HG02970 (cell line): ENCODE data around the gene USPL1.
"Not testable (repeated sequence)": the region's sequence is repeated elsewhere in the genome, so short reads cannot be mapped to it uniquely, and the experiment has no call there.

ENCODE experiments used
- ATAC-seq: cut with Tn5 transposase; IDR thresholded peaks from one replicate; pipeline ENCODE4 v1.9.1; 2021; ENCODE audit warnings: mild to moderate bottlenecking, moderate library complexity, moderate number of reproducible peaks; ENCODE audit not compliant: unreplicated experiment, low FRiP score

USPL1 gene

DNA sequence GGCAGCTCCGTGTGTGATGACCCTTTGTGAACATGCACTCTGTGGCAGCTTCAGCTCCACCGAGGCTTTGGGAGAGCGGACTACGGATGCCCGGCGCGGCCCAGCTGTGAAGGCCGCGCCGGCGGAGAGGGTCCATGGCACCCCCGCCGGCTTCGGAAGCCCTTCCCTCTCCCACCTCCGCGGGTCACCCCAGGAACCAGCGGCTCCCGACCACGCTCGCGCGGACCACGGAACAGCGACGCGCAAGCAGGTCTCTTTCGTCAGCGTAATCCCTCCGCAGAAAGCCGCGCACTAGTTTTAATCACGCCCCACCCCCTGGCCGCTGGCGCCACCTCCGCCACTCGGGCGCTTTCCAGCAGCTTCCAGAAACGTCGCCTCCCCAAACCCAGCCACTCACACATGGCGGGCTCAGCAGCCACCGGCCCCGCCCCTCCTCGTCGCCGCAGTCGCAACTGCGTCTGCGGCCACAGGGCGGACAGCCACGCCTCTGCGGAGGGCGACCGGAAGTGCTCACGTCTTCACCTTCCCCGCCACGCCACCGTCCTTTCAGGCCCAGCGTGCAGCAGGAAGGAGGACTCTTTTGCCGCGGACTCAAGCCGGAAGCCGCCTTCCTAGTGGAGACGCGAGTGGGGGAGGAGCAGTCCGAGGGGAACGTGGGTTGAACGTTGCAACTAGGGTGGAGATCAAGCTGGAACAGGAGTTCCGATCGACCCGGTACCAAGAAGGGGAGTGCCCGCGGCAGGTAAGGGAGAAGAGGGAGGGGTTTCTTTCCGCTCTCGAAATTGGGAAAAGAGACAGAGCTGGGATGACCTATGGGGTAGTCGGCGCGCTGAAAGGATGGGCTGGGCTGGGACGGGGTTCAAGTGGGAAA lies at the start of gene USPL1:
Gene USPL1 (plus strand): TSS at position 606 of the 871 bp plus-strand sequence. CDS start 3,221 bp downstream, outside the sequence.
- peak; percentile 90 for ATAC-seq

GRCh38 chr13:30569901-30570576 lies 47.7 kb upstream of the USPL1 start:
- no peak for ATAC-seq

DNA sequence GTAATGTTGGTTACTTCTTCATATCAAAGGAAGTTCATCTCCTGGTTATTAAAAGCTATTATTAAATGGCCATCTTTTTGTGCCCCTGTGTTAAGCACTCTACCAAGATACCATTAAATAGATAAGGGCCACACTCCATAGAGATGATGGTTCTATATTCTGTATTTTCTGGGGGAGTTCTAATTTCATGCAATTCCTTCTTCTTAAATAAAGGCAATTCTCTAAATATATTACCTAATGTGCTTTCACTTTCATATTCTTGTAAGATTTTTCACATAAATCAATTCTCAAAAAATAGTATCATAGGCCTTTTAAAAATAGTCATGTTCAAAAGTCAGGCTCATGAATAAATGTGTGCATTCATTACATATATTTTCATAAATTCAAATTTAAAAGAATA lies 47.0 kb upstream of the USPL1 start:
- no peak for ATAC-seq

DNA sequence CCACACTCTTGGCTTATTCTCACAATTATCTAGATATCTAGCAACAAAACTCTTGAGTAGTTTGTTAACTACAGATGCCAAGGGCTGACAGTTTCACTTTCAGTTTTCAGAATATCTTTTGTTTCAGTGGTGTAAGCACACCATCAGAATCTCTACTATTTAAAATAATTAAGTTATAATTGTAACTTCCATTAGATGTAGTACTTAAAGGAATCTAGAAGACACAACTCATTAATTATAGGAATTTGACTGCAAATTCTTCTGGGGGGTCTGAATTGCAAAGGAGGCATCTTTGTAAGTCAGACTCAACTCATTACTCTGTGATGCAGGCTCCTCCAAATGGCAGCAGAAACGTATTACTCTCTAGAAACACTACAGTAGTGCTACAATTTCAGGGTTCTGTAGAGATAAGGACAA lies 44.9 kb upstream of the USPL1 start:
- ATAC-seq, result no peak

DNA sequence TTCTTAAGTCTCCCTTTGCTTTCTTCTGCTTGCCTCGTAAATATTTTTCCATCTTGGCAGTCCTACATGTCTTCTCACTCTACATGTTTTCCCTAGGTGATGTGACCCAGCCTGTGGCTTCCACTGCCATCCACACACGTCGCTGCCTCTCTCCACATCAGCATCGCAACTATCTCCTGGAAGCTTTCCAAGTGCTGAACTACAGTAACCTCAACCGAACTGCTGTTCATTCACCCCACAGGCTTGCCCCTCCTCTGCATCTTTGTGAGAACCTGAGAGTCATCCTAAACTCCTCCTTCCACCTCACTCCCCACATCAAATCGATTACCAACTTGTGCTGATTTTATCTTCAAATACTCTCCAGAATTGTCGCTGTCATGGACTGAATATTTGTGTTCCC lies 41.2 kb upstream of the USPL1 start:
- ATAC-seq, result no peak

GRCh38 chr13:30577401-30577852 lies 40.3 kb upstream of the USPL1 start:
- ATAC-seq, result no peak

- ATAC-seq, result no peak
Observed at GRCh38 chr13:30580852-30581502, 36.7 kb upstream of the USPL1 start.

GRCh38 chr13:30581582-30581981 lies 36.1 kb upstream of the USPL1 start:
- ATAC-seq, result no peak

GRCh38 chr13:30584051-30584731 lies 33.5 kb upstream of the USPL1 start:
- no peak for ATAC-seq

- no peak for ATAC-seq
Observed at GRCh38 chr13:30585748-30586262, 31.9 kb upstream of the USPL1 start.

DNA sequence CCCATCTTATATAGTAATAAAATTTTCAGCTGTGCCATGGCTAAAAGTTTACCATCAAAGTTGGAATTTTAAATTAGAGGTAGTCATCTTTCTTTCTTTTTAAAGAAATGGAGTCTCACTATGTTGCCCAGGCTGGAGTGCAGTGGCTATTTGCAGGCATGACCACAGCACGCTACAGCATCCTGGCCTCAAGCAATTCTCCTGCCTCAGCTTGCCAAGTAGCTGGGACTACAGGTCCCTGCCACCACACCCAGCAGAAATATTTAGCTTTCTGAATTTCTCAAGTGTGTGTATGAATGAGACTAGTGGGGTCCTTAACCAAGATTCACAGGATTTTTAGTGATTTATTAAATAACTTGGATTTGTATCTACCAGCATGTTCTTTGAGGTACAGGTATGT lies 30.5 kb upstream of the USPL1 start:
- ATAC-seq, result no peak

GRCh38 chr13:30587739-30588138 lies 30.0 kb upstream of the USPL1 start:
- ATAC-seq, result no peak

DNA sequence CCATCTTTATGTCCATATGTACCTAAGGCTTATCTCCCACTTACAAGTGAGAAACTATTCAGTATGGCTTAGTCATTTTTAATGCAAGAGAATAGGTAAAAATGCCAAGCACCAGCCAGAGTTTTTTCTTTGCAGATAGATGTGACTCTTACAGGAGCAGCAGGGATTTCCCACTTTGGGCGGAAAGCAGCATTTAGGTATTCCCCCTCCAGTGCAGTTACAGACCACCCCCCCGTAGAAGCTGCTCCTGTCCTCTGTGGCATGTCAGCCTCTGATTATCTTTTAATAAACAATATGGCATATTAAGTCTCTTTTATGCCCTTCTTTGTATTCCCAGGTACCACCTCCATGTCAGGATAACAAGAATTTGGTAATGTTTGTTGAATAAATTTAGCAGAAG lies 24.7 kb upstream of the USPL1 start:
- no peak for ATAC-seq

DNA sequence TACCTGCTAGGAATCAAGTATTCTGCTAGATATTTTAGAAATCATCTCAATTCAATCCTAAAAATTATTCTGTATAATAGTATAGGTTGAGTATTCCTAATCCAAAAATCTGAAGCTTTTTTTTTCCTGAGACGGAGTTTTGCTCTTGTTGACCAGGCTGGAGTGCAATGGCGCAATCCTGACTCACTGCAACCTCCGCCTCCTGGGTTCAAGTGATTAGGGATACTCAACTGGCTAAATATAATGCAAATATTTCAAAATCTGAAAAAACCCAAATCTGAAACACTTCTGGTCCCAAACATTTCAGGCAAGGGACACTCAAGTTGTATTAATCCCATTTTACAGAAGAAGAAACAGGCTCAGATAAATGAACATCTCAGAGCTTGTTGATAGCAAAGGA lies 17.2 kb upstream of the USPL1 start:
- ATAC-seq, result no peak

DNA sequence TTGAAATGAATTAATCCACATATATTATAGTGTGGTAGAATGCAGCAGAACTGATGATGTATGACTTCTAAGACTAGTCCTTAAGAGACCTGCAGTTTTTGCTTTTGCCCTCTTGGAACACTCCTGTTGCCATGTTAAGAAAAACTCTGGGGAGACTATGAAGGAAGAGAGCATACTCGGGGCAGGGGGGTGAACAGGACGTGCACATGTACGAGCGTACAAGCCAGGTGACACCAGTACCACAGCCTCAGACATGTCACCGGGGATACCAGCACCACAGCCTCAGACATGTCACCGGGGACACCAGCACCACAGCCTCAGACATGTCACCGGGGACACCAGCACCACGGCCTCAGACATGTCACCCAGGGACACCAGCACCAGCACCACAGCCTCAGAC lies 15.9 kb upstream of the USPL1 start:
- ATAC-seq, result no peak

DNA sequence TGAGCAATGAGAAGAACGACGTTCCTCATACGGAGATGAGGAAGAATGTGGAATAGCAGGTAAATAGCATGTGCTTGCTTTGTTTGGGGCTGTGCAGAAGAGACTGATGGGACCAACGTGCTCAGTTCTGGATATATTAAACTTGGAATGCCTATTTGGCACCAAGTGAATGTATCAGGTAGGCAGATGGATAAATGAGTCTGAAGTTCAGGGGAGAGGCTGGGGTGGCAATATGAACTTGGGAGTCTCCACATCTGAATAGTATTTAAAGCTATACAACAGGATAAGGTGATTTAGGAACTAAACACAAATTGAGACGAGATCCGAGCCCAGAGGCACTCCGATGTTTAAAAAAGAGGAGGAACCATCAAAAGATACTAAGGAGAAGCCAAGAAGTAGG lies 12.7 kb upstream of the USPL1 start:
- no peak for ATAC-seq

DNA sequence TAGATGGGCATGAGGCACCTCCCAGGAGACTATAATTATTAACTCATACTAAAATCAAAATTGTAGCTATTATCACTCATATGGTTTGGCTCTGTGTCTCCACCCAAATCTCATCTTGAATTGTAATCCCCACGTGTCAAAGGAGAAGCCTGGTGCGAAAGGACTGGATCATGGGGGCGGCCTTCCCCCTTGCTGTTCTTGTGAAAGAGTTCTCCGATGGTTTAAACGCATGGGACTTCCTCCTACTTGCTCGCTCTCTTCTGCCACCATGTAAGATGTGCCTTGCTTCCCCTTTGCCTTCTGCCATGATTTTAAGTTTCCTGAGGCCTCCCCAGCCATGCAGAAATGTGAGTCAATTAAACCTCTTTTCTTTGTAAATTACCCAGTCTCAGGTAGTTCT lies 10.5 kb upstream of the USPL1 start:
- ATAC-seq, result not testable (repeated sequence)

DNA sequence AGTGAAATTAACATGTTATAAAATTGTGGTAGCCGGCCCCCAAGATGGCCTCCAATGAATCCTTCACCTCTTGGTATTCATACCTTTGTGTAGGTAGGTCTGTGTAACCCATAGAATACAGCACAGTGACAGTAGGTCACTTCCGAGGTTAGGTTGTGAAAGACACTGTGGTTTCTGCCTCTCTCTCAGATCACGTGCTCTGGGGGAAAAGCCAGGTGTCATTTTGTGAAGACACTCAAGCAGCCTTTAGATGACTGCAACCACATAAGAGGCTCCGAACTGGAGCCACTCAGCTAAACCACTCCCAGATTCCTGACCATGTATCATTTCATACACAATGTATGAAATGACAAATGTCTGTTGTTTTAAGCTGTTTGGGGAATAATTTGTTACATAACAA lies 9.8 kb upstream of the USPL1 start:
- no peak for ATAC-seq

- ATAC-seq, result no peak
Observed at GRCh38 chr13:30608364-30608763, 9.4 kb upstream of the USPL1 start.

DNA sequence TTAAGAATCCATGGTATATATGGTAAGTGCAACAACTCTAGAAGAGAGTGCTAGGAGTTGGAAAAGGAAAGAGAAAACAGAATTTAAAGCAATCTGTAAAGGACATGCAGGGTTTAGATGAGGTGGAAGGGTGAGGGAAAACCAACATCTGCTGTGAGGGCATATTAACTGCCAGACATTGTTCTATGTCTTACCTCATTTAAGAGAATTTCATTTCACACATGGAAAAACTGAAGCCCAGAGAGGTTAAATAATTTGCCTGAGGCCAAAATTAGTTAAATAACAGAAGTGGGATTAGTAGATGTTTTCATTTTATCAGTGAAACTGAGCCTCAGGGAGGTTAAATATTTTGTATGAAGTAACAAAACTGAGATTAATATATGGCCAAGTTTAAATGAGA lies 7.4 kb upstream of the USPL1 start:
- ATAC-seq, result no peak

DNA sequence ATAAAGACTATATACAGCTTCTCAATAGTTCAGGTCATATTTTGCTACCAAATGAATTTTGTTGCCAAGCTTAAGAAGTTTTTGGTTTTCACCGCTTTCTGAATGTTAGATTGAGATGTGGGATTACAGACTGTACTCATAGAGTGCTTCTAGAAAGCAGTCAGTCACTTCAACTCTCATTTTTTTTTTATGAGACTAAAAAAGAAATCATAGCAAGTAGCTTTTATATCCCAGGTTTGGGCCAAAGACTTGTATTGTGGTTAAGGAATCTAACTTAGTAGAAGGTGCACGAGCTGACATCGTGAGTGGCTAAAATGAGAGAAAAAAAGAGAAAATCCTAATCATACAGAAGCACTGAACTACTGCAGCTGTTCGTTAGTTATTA lies 2.2 kb upstream of the USPL1 start:
- no peak for ATAC-seq
